ENCODE measurements around the gene KHK.

KHK gene

GRCh38 chr2:27130396-27130795, 43.8 kb downstream of the KHK start:
- no peak for FAIRE-seq

- no peak for FAIRE-seq
Measured at GRCh38 chr2:27131429-27131828, 44.9 kb downstream of the KHK start.

- FAIRE-seq = no peak
Measured at GRCh38 chr2:27133195-27133875, 46.8 kb downstream of the KHK start.

GRCh38 chr2:27133905-27134780, 47.6 kb downstream of the KHK start, which contains the start of gene PREB:
Gene PREB (minus strand): TSS chr2:27134636. CDS start chr2:27134421, 215 bp downstream.
- no peak for FAIRE-seq

- no peak for FAIRE-seq
Measured at GRCh38 chr2:27134781-27135477, 48.4 kb downstream of the KHK start.

- no peak for FAIRE-seq
Measured at GRCh38 chr2:27135478-27135955, 48.9 kb downstream of the KHK start.

GRCh38 chr2:27136751-27137150, 50.2 kb downstream of the KHK start:
- no peak for FAIRE-seq

GRCh38 chr2:27137322-27137935, 50.9 kb downstream of the KHK start:
- no peak for FAIRE-seq

GRCh38 chr2:27138111-27138510, 51.5 kb downstream of the KHK start:
- no peak for FAIRE-seq

- no peak for FAIRE-seq
Measured at GRCh38 chr2:27139310-27139709, 52.7 kb downstream of the KHK start, which contains the start of gene PRR30. Gene PRR30 (minus strand): TSS chr2:27139410. CDS start chr2:27138329, 1,081 bp downstream.

GRCh38 chr2:27143285-27143684, 56.7 kb downstream of the KHK start:
- FAIRE-seq = no peak

GRCh38 chr2:27145682-27146081, 59.1 kb downstream of the KHK start:
- FAIRE-seq = no peak

GRCh38 chr2:27147935-27148334, 61.4 kb downstream of the KHK start:
- FAIRE-seq = no peak

- no peak for FAIRE-seq
Measured at GRCh38 chr2:27148801-27149439, 62.3 kb downstream of the KHK start, which contains the start of gene TCF23. Gene TCF23 (plus strand): TSS chr2:27149004. CDS start chr2:27149134, 130 bp downstream.

GRCh38 chr2:27149570-27150405, 63.2 kb downstream of the KHK start:
- FAIRE-seq = no peak
